Mesendoderm (in vitro differentiated cells): ENCODE results near the gene IPPK.

Source experiments
- DNase-seq: peaks from one replicate; pipeline ENCODE4 v3.0.0; 2013
- H2AK5ac ChIP-seq: 2 replicates; pipeline ENCODE4 v1.6.1; 2013; ENCODE audit warnings: low read length, inconsistent platforms
- H2BK120ac ChIP-seq: 2 replicates; pipeline ENCODE4 v1.6.1; 2013; ENCODE audit warnings: low read depth, mild to moderate bottlenecking, low read length, moderate library complexity, mixed read lengths
- H2BK15ac ChIP-seq: replicated peaks from 2 replicates; pipeline ENCODE4 v1.6.1; 2013; ENCODE audit warnings: low read depth, mild to moderate bottlenecking, moderate library complexity
- H2BK5ac ChIP-seq: 2 replicates; pipeline ENCODE4 v1.6.1; 2013; ENCODE audit warnings: low read length, inconsistent platforms
- H3K18ac ChIP-seq: 2 replicates; pipeline ENCODE4 v1.6.1; 2013; ENCODE audit warnings: mild to moderate bottlenecking, low read length, mixed read lengths
- H3K23ac ChIP-seq: one replicate; pipeline ENCODE4 v1.6.1; 2013; ENCODE audit warnings: low read length
- H3K27ac ChIP-seq: 2 replicates; pipeline ENCODE4 v1.5.1; 2013; ENCODE audit warnings: low read depth, mild to moderate bottlenecking, inconsistent platforms, low read length, moderate library complexity
- H3K27me3 ChIP-seq: 2 replicates; pipeline ENCODE4 v1.6.1; 2013; ENCODE audit warnings: low read length, control low read depth, mild to moderate bottlenecking, inconsistent platforms; ENCODE audit not compliant: insufficient read depth, poor library complexity
- H3K36me3 ChIP-seq: 2 replicates; pipeline ENCODE4 v1.6.1; 2013; ENCODE audit warnings: low read length, inconsistent platforms; ENCODE audit not compliant: control insufficient read depth, insufficient read depth
- H3K4ac ChIP-seq: one replicate; pipeline ENCODE4 v1.6.1; 2013; ENCODE audit warnings: low read depth, mild to moderate bottlenecking, low read length, moderate library complexity
- H3K4me1 ChIP-seq: 2 replicates; pipeline ENCODE4 v1.6.1; 2013; ENCODE audit warnings: low read depth, low read length, inconsistent platforms; ENCODE audit not compliant: control insufficient read depth
- H3K4me2 ChIP-seq: 2 replicates; pipeline ENCODE4 v1.6.1; 2013; ENCODE audit warnings: low read length
- H3K4me3 ChIP-seq: 2 replicates; pipeline ENCODE4 v1.5.1; 2013; ENCODE audit warnings: mild to moderate bottlenecking, low read length
- H3K56ac ChIP-seq: one replicate; pipeline ENCODE4 v1.6.1; 2013; ENCODE audit warnings: low read length
- H3K79me1 ChIP-seq: 2 replicates; pipeline ENCODE4 v1.6.1; 2013; ENCODE audit warnings: low read length, inconsistent platforms
- H3K79me2 ChIP-seq: 2 replicates; pipeline ENCODE4 v1.6.1; 2013; ENCODE audit warnings: mild to moderate bottlenecking, low read length; ENCODE audit not compliant: control insufficient read depth, insufficient read depth
- H3K9ac ChIP-seq: 2 replicates; pipeline ENCODE4 v1.6.1; 2013; ENCODE audit warnings: low read length, inconsistent platforms
- H4K5ac ChIP-seq: one replicate; pipeline ENCODE4 v1.6.1; 2013; ENCODE audit warnings: low read length
- H4K8ac ChIP-seq: one replicate; pipeline ENCODE4 v1.6.1; 2013; ENCODE audit warnings: low read depth, mild to moderate bottlenecking, control low read depth, low read length, moderate library complexity
- WGBS: extraction: QIAGEN DNeasy Blood & Tissue Kit; methylation state at CpG from one replicate; pipeline ENCODE4 v1.1.7; 2013; ENCODE audit warnings: low lambda C conversion rate, missing lambda C conversion rate; ENCODE audit not compliant: insufficient coverage; ENCODE audit errors: extremely low coverage; 5-methylcytosine and 5-hydroxymethylcytosine counted together

IPPK gene

GRCh38 chr9:92711844-92712243, 41.9 kb upstream of the IPPK start:
- Histone ChIP-seq H2AK5ac (no peak overlapping the region), H3K4me3 (no peak overlapping the region), H2BK120ac (no peak overlapping the region), H3K23ac (no peak overlapping the region), H3K79me1 (peaks cover 5% of the 10 kb centered on the region), H3K27me3 (no peaks in the 10 kb centered on the region), H4K8ac (no peak overlapping the region), H3K79me2 (no peaks in the 10 kb centered on the region), H3K36me3 (peaks cover 16% of the 10 kb centered on the region), H3K4me1 (no peaks in the 10 kb centered on the region), H2BK15ac (no peak overlapping the region), H3K4me2 (no peak overlapping the region), H4K5ac (no peak overlapping the region), H3K18ac (no peak overlapping the region), H3K4ac (no peak overlapping the region), H3K9ac (no peak overlapping the region), H2BK5ac (no peak overlapping the region), H3K27ac (no peak overlapping the region), H3K56ac (no peak overlapping the region)
- DNase-seq: no peak
- WGBS: no CpG with 5 or more reads among the region's 6 CpGs

- Histone ChIP-seq H2BK5ac (no peak overlapping the region), H4K5ac (no peak overlapping the region), H3K4me2 (no peak overlapping the region), H3K9ac (no peak overlapping the region), H3K4me1 (no peaks in the 10 kb centered on the region), H2BK120ac (no peak overlapping the region), H3K79me2 (no peaks in the 10 kb centered on the region), H3K27ac (no peak overlapping the region), H3K4ac (no peak overlapping the region), H3K36me3 (peaks cover 14% of the 10 kb centered on the region), H3K27me3 (no peaks in the 10 kb centered on the region), H3K56ac (no peak overlapping the region), H4K8ac (no peak overlapping the region), H3K79me1 (peaks cover 3% of the 10 kb centered on the region), H3K23ac (no peak overlapping the region), H3K18ac (no peak overlapping the region), H2BK15ac (no peak overlapping the region), H3K4me3 (no peak overlapping the region), H2AK5ac (no peak overlapping the region)
- no peak for DNase-seq
- WGBS: no CpG with 5 or more reads among the region's 2 CpGs
Observed at GRCh38 chr9:92711146-92711545, 41.2 kb upstream of the IPPK start.

DNA sequence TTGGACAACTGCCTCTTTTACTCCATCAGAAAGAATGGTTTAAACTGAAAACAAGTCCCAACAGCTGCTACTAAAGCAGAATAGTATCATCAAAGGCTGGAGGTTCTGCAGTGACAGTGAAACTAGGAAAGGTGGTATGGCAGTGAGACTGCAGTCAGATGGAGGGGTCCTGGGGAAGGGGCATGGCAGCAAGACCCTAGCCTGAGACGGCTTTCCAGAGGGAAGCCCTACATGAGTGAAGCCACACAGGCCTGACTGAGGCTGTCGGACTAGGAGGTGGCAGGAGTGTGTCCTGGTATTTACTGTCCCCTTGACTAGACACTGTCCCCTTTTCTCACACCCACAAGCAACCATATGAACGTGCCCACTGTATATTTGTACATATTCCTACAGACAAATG, 40.4 kb upstream of the IPPK start:
- H4K5ac ChIP-seq: no peak overlapping the region
- no peak overlapping the region for H2AK5ac ChIP-seq
- no peaks in the 10 kb centered on the region for H3K4me1 ChIP-seq
- H3K79me2 ChIP-seq: no peaks in the 10 kb centered on the region
- no peak overlapping the region for H4K8ac ChIP-seq
- no peak overlapping the region for H3K4ac ChIP-seq
- H3K18ac ChIP-seq: no peak overlapping the region
- no peak overlapping the region for H3K23ac ChIP-seq
- DNase-seq: no peak
- H2BK5ac ChIP-seq: no peak overlapping the region
- H3K36me3 ChIP-seq: peaks cover 14% of the 10 kb centered on the region
- H3K4me3 ChIP-seq: no peak overlapping the region
- no peak overlapping the region for H3K27ac ChIP-seq
- no peaks in the 10 kb centered on the region for H3K79me1 ChIP-seq
- no peak overlapping the region for H3K9ac ChIP-seq
- no peak overlapping the region for H2BK15ac ChIP-seq
- WGBS: no CpG with 5 or more reads among the region's 3 CpGs
- H3K4me2 ChIP-seq: no peak overlapping the region
- H3K56ac ChIP-seq: no peak overlapping the region
- H3K27me3 ChIP-seq: no peaks in the 10 kb centered on the region
- no peak overlapping the region for H2BK120ac ChIP-seq

GRCh38 chr9:92709954-92710353, 40.0 kb upstream of the IPPK start:
- Histone ChIP-seq H3K9ac (no peak overlapping the region), H3K79me1 (no peaks in the 10 kb centered on the region), H3K27me3 (no peaks in the 10 kb centered on the region), H4K5ac (no peak overlapping the region), H3K4ac (no peak overlapping the region), H2BK120ac (no peak overlapping the region), H2BK15ac (no peak overlapping the region), H3K79me2 (no peaks in the 10 kb centered on the region), H3K36me3 (peaks cover 11% of the 10 kb centered on the region), H3K4me2 (no peak overlapping the region), H3K4me1 (no peaks in the 10 kb centered on the region), H2BK5ac (no peak overlapping the region), H3K18ac (no peak overlapping the region), H2AK5ac (no peak overlapping the region), H3K23ac (no peak overlapping the region), H3K4me3 (no peak overlapping the region), H3K27ac (no peak overlapping the region), H3K56ac (no peak overlapping the region), H4K8ac (no peak overlapping the region)
- no peak for DNase-seq
- WGBS: no CpG with 5 or more reads among the region's 3 CpGs

GRCh38 chr9:92709240-92709639, 39.3 kb upstream of the IPPK start:
- no peak overlapping the region for H4K5ac ChIP-seq
- H3K79me2 ChIP-seq: no peaks in the 10 kb centered on the region
- H2BK120ac ChIP-seq: no peak overlapping the region
- H3K27me3 ChIP-seq: no peaks in the 10 kb centered on the region
- no peak overlapping the region for H2AK5ac ChIP-seq
- no peak overlapping the region for H3K9ac ChIP-seq
- H3K4ac ChIP-seq: no peak overlapping the region
- H2BK5ac ChIP-seq: no peak overlapping the region
- peaks cover 6% of the 10 kb centered on the region for H3K36me3 ChIP-seq
- H3K4me1 ChIP-seq: no peaks in the 10 kb centered on the region
- no peak overlapping the region for H3K18ac ChIP-seq
- no peak overlapping the region for H3K56ac ChIP-seq
- H3K4me2 ChIP-seq: no peak overlapping the region
- H4K8ac ChIP-seq: no peak overlapping the region
- no peak overlapping the region for H3K4me3 ChIP-seq
- no peak overlapping the region for H2BK15ac ChIP-seq
- H3K23ac ChIP-seq: no peak overlapping the region
- no peak for DNase-seq
- H3K79me1 ChIP-seq: no peaks in the 10 kb centered on the region
- no peak overlapping the region for H3K27ac ChIP-seq

DNA sequence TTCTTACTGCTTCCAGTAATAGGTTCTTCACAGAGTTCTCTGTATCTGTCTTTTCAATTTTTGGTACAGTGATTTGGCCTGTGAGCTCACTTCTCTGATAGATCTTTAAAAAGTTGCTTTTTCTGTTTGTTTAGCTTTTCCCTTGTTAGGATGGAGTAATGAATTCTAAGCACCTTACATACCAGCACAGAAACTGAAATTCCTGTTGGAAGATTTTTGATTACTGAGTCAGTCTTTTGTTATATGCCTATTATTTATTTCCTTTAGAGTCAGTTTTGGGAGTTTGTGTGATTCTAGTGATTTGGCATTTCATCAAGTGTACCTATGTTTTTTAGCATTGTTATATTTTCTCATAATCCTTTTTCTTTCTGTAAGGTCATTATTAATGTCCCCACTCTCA, 37.6 kb upstream of the IPPK start:
- Histone ChIP-seq H3K27me3 (no peaks in the 10 kb centered on the region), H2BK15ac (no peak overlapping the region), H3K4me3 (no peak overlapping the region), H3K79me2 (no peaks in the 10 kb centered on the region), H3K79me1 (no peaks in the 10 kb centered on the region), H3K9ac (no peak overlapping the region), H3K18ac (no peak overlapping the region), H4K5ac (no peak overlapping the region), H2BK5ac (no peak overlapping the region), H3K4ac (no peak overlapping the region), H2BK120ac (no peak overlapping the region), H3K4me1 (no peaks in the 10 kb centered on the region), H4K8ac (no peak overlapping the region), H2AK5ac (no peak overlapping the region), H3K27ac (no peak overlapping the region), H3K56ac (no peak overlapping the region), H3K23ac (no peak overlapping the region), H3K4me2 (no peak overlapping the region), H3K36me3 (no peaks in the 10 kb centered on the region)
- DNase-seq: no peak
